ENCODE measurements around the gene SPDYE2B. TPM values are rescaled to one million over a fixed set of nuclear protein-coding genes. Genes with fewer than 3 reads are reported as not detected.
A peak's percentile ranks its signal among the peaks of the same experiment; 100 is the strongest.
"Not testable (repeated sequence)": the region's sequence is repeated elsewhere in the genome, so short reads cannot be mapped to it uniquely, and the experiment has no call there.

The SPDYE2B gene
- total RNA-seq, 2 donors from 2014 or later = not detected

- DNase-seq; H3K27me3 ChIP-seq; H3K36me3 ChIP-seq (replicated peaks in 1 of 2; ENCODE audit: insufficient read depth in 1 of 2, low read depth in 2 of 2); intact Hi-C loops (cut with DNase I); H3K9me3 ChIP-seq; H3K4me1 ChIP-seq; H3K4me3 ChIP-seq; H3K27ac ChIP-seq; ATAC-seq: not testable (repeated sequence)
- WGBS, 2 donors = 80 to 85% methylated on average over 1 to 6 of the region's 11 CpGs
These were observed 14.6 kb downstream of the SPDYE2B start for GRCh38 chr7:102664765-102665164.

GRCh38 chr7:102666850-102667249 lies 16.7 kb downstream of the SPDYE2B start:
- H3K4me1 ChIP-seq; H3K27me3 ChIP-seq; DNase-seq; ATAC-seq; intact Hi-C loops (cut with DNase I); H3K9me3 ChIP-seq; H3K4me3 ChIP-seq; H3K36me3 ChIP-seq (replicated peaks in 1 of 2; ENCODE audit: insufficient read depth in 1 of 2, low read depth in 2 of 2); H3K27ac ChIP-seq: not testable (repeated sequence)
- WGBS, 2 donors = no CpG with 5 or more reads among the region's 16 CpGs

DNA sequence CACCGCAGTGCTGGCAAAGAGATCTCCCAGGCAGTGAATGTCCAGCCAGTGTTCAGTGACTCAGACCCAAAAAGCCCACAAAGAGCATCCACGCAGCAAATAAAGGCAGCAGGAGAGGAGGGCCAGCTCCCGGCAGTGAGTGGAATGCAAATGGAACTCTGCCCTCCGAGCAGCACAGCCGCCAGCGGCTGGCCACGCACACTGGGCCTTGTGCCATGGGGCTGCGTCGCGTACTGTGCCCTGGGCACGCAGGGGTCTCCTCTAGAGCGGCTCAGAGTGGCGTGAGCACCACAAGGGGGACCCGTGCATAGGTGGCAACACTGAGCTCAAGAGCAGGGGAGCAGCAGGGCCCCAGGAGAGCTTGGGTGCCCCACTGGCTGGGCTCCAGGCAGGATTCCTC lies 17.4 kb downstream of the SPDYE2B start:
- H3K4me3 ChIP-seq; H3K36me3 ChIP-seq (replicated peaks in 1 of 2; ENCODE audit: insufficient read depth in 1 of 2, low read depth in 2 of 2); H3K27me3 ChIP-seq; DNase-seq; H3K4me1 ChIP-seq; H3K27ac ChIP-seq; H3K9me3 ChIP-seq; intact Hi-C loops (cut with DNase I); ATAC-seq: not testable (repeated sequence)
- WGBS, 2 donors = 89% methylated on average over 3 of the region's 14 CpGs; no CpG with 5 or more reads in 1 of the 2 donors

- peak in 2 of 3 donors; percentile 15 to 47 for TF ChIP-seq POLR2A (IDR thresholded peaks at IDR 0.05)
- peak; percentile 74 for ATAC-seq
- WGBS, 2 donors = no CpG with 5 or more reads among the region's 63 CpGs
- H3K9me3 ChIP-seq; H3K4me1 ChIP-seq; H3K27me3 ChIP-seq; H3K4me3 ChIP-seq; intact Hi-C loops (cut with DNase I); H3K36me3 ChIP-seq (replicated peaks in 1 of 2; ENCODE audit: insufficient read depth in 1 of 2, low read depth in 2 of 2): not testable (repeated sequence)
- peak within 1 kb of the TSS in 2 of 4 donors; percentile 26 to 47 for H3K27ac ChIP-seq
- DNase-seq = peak in 3 of 4 donors; percentile 84 to 86 (median 85)
These were observed 21.2 kb downstream of the SPDYE2B start, which contains the start of gene POLR2J2 for GRCh38 chr7:102671166-102671955. Gene POLR2J2 (minus strand): TSS chr7:102671663. CDS start chr7:102671601, 62 bp downstream.

GRCh38 chr7:102671956-102672307 lies 21.8 kb downstream of the SPDYE2B start:
- no CpG with 5 or more reads among the region's 9 CpGs for WGBS, 2 donors
- DNase-seq; H3K36me3 ChIP-seq (replicated peaks in 1 of 2; ENCODE audit: insufficient read depth in 1 of 2, low read depth in 2 of 2); H3K27me3 ChIP-seq; H3K9me3 ChIP-seq; H3K4me1 ChIP-seq; H3K27ac ChIP-seq; H3K4me3 ChIP-seq; ATAC-seq; intact Hi-C loops (cut with DNase I): not testable (repeated sequence)

GRCh38 chr7:102673447-102674067 lies 23.4 kb downstream of the SPDYE2B start:
- ATAC-seq; H3K27ac ChIP-seq; H3K36me3 ChIP-seq (replicated peaks in 1 of 2; ENCODE audit: insufficient read depth in 1 of 2, low read depth in 2 of 2): not testable (repeated sequence)

DNA sequence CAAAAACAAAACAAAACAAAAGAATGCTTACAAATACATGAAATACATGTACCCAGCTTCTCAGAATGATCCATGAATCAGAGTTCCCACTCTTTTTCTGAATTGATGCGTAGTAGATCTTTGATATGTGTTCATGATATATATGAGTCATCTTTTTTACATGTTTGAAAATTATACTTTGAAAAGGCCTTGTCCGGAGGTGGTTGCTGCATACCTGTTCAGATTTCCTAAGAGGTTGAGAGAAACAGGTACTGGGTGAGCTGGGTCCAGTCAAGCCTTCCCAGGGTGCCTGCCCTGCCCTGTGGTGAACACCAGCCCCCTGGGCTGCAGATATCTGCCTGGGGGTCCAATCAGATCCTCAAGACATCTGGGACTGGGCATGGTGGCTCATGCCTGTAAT lies 25.4 kb downstream of the SPDYE2B start:
- H3K36me3 ChIP-seq (replicated peaks in 1 of 2; ENCODE audit: insufficient read depth in 1 of 2, low read depth in 2 of 2); H3K4me1 ChIP-seq; ATAC-seq; H3K27ac ChIP-seq; H3K9me3 ChIP-seq; H3K27me3 ChIP-seq; H3K4me3 ChIP-seq; intact Hi-C loops (cut with DNase I): not testable (repeated sequence)
- WGBS, 2 donors = 56 to 100% methylated on average over 1 of the region's 2 CpGs
- DNase-seq = peak in 2 of 4 donors; percentile 1 to 3

More at GRCh38 chr7:102673447-102674067, 23.4 kb downstream of the SPDYE2B start:
- intact Hi-C loops (cut with DNase I); DNase-seq; H3K4me3 ChIP-seq; H3K27me3 ChIP-seq; H3K9me3 ChIP-seq; H3K4me1 ChIP-seq: not testable (repeated sequence)
- no CpG with 5 or more reads among the region's 9 CpGs for WGBS, 2 donors

GRCh38 chr7:102680780-102681179 lies 30.7 kb downstream of the SPDYE2B start:
- H3K27me3 ChIP-seq; DNase-seq; H3K36me3 ChIP-seq (replicated peaks in 1 of 2; ENCODE audit: insufficient read depth in 1 of 2, low read depth in 2 of 2); intact Hi-C loops (cut with DNase I); H3K4me1 ChIP-seq; H3K27ac ChIP-seq; H3K4me3 ChIP-seq; H3K9me3 ChIP-seq; ATAC-seq: not testable (repeated sequence)
- WGBS, 2 donors = no CpG with 5 or more reads among the region's 5 CpGs

DNA sequence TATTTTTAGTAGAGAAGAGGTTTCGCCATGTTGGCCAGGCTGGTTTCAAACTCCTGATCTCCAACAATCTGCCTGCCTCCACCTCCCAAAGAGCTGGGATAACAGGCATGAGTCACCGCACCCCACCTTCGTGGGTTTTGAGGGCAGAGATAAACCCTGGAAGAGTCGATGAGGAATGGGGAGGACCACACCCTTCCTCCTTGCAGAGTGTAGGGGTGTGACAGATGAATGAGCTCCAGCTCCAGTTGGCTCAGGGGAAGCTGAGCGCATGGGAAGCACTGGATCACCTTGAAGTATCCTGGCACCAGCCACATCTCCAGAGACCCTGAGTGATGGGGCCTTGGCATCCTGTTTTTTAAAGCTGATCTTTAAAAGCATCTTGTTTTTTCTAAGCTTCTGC lies 32.4 kb downstream of the SPDYE2B start:
- H3K9me3 ChIP-seq; DNase-seq; ATAC-seq; H3K27me3 ChIP-seq; H3K4me3 ChIP-seq; intact Hi-C loops (cut with DNase I); H3K4me1 ChIP-seq; H3K27ac ChIP-seq; H3K36me3 ChIP-seq (replicated peaks in 1 of 2; ENCODE audit: insufficient read depth in 1 of 2, low read depth in 2 of 2): not testable (repeated sequence)
- no CpG with 5 or more reads among the region's 5 CpGs for WGBS, 2 donors

GRCh38 chr7:102688299-102689036 lies 38.3 kb downstream of the SPDYE2B start:
- H3K4me1 ChIP-seq; H3K27me3 ChIP-seq; H3K4me3 ChIP-seq; H3K36me3 ChIP-seq (replicated peaks in 1 of 2; ENCODE audit: insufficient read depth in 1 of 2, low read depth in 2 of 2); intact Hi-C loops (cut with DNase I); DNase-seq; H3K9me3 ChIP-seq; H3K27ac ChIP-seq: not testable (repeated sequence)
- peak; percentile 96 for ATAC-seq
- no CpG with 5 or more reads among the region's 37 CpGs for WGBS, 2 donors

DNA sequence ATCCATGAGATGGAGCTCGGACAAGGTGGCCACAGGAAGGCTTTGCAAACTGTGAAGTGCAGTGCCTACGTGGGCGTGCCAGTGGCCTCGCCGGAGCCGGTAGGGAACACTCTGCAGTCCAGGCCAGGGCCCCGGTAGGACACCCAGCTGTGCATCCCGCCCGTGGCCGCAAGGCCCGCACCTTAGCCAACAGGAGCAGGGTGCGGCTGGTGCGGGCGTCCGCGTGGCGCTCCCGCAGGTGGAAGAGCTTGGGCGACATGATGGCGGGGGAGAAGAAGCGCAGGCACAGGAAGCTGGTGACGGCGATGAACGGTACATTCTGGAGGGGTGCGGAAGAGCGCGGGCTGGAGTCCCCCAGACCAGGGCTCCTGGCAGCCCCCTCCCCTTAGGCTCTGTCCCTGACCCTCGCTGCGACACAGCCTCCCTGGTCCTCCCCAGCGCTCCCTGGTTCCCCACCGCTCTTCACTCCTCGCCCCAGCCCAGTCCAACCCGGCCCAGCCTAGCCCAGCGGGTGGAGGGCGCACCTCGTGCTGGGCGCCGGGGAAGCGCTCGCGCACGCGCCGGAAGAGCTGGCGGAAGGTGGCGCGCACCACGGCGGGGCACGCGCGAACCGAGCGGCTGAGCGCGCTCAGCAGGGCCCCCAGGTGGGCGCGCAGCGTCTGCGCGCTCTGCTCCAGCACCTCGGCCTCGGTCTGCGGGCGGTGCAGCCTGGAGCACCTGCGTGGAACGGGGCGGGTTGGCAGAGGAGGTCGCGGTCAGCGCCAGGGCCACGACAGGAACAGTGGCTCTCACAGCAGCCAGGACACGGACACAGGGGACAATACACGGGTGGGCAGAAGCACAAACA lies 39.5 kb downstream of the SPDYE2B start:
- H3K27ac ChIP-seq; H3K4me3 ChIP-seq; H3K36me3 ChIP-seq (replicated peaks in 1 of 2; ENCODE audit: insufficient read depth in 1 of 2, low read depth in 2 of 2); H3K9me3 ChIP-seq; ATAC-seq; H3K4me1 ChIP-seq; H3K27me3 ChIP-seq; intact Hi-C loops (cut with DNase I): not testable (repeated sequence)
- 3% methylated on average over 9 of the region's 74 CpGs; no CpG with 5 or more reads in 1 of the 2 donors for WGBS, 2 donors
- peak in 1 of 4 donors; percentile 5 for DNase-seq
